Activated CD8-positive, alpha-beta memory T cell treated with anti-CD3 and anti-CD28 coated beads for 36 hours (primary cell): ENCODE data around the gene TXNDC11. TPM values are rescaled to one million over a fixed set of nuclear protein-coding genes. Genes with fewer than 3 reads are reported as not detected.

ENCODE experiments used
- CTCF ChIA-PET: fragments of 350-600 bp; sonication (Branson Sonifier 250); formaldehyde crosslinking; loops from one replicate; lab custom pipeline; 2021; ENCODE audit warnings: antibody characterized with exemption; lab: Charles Lee
- POLR2A ChIA-PET: fragments of 350-600 bp; sonication (Branson Sonifier 250); formaldehyde crosslinking; loops from one replicate; lab custom pipeline; 2021; ENCODE audit warnings: antibody characterized with exemption; lab: Charles Lee
- total RNA-seq, 2 experiments: library from RNA; stranded (reverse); gene quantifications; one replicate each; pipeline ENCODE4 v1.2.3, GENCODE V29; 2021

TXNDC11 gene
- total RNA-seq, 2 experiments from 2014 or later, result 32.1 to 36.1 TPM

- POLR2A ChIA-PET, result interaction anchor here (0.7 kb wide), 1 partner anchor 96 kb away, joined by 8 read pairs; no protein-coding TSS in a partner anchor
- CTCF ChIA-PET, result no interaction called here
Observed at GRCh38 chr16:11759163-11759834, 16.6 kb upstream of the TXNDC11 start.

- ChIA-PET CTCF (interaction anchor here (0.5 kb wide), 1 partner anchor 108 kb away, joined by 3 read pairs; no protein-coding TSS in a partner anchor), POLR2A (no interaction called here)
Observed at GRCh38 chr16:11757671-11758545, 15.3 kb upstream of the TXNDC11 start.

GRCh38 chr16:11756248-11756647 is 13.6 kb upstream of the TXNDC11 start:
- POLR2A ChIA-PET, result no interaction called here
- CTCF ChIA-PET, result no interaction called here

GRCh38 chr16:11755022-11755760 is 12.5 kb upstream of the TXNDC11 start:
- ChIA-PET CTCF (interaction anchor here (0.7 kb wide), 1 partner anchor 287 kb away, joined by 3 read pairs; no protein-coding TSS in a partner anchor), POLR2A (no interaction called here)

GRCh38 chr16:11752856-11753255 is 10.2 kb upstream of the TXNDC11 start:
- ChIA-PET CTCF (no interaction called here), POLR2A (no interaction called here)

GRCh38 chr16:11750056-11750455 is 7.4 kb upstream of the TXNDC11 start:
- ChIA-PET CTCF (no interaction called here), POLR2A (no interaction called here)

GRCh38 chr16:11748404-11749254 is 6.0 kb upstream of the TXNDC11 start:
- POLR2A ChIA-PET, result no interaction called here
- CTCF ChIA-PET, result interaction anchor here (0.9 kb wide), 1 partner anchor 49 kb away, joined by 3 read pairs; the partner anchor contains the start of gene ZC3H7A

- ChIA-PET CTCF (interaction anchor here (0.9 kb wide), 1 partner anchor 49 kb away, joined by 3 read pairs; the partner anchor contains the start of gene ZC3H7A), POLR2A (no interaction called here)
Observed at GRCh38 chr16:11747949-11748403, 5.3 kb upstream of the TXNDC11 start.

- CTCF ChIA-PET, result interaction anchor here (0.5 to 3.3 kb wide), 4 partner anchors 16 to 790 kb away, joined by 3 to 19 read pairs (median 4); partner anchors contain the start of gene ZC3H7A
- POLR2A ChIA-PET, result interaction anchor here (0.7 to 3.9 kb wide), 2 partner anchors 54 to 592 kb away, joined by 3 to 33 read pairs; partner anchors contain the start of gene ZC3H7A
Observed at GRCh38 chr16:11744075-11744470, 1.4 kb upstream of the TXNDC11 start.

DNA sequence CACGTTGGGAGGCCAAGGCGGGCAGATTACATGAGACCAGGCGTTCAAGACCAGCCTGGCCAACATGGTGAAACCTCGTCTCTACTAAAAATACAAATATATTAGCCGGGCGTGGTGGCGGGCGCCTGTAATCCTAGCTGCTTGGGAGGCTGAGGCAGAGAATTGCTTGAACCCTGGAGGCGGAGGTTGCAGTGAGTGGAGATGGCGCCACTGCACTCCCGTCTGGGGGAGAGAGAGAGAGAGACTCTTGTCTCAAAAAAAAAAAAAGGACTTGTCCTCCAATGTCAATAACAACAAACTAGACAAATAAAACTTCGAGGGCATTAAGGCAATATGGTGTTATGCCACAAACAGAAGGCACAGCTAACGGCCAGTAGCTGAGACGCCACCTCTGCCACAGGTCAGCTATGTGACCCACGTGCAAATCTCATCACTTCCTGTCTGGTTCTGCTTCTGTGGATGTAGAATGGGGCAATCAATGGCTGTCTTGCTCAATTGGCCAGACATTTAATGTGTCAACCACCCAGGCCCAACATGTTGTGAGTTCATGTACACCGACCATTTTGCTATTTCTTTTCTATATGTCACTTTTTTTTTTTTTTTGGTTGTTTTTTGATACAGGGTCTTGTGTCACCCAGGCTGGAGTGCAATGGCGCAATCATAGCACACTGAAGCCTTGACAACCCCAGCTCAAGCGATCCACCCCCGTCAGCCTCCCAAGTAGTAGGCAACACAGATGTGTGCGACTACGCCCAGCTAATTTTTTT is 834 bp upstream of the TXNDC11 start:
- CTCF ChIA-PET, result interaction anchor here (0.6 to 3.3 kb wide), 4 partner anchors 17 to 790 kb away, joined by 3 to 19 read pairs (median 3); partner anchors contain the start of gene ZC3H7A
- POLR2A ChIA-PET, result interaction anchor here (0.7 to 3.9 kb wide), 6 partner anchors 7 to 592 kb away, joined by 3 to 33 read pairs (median 4); partner anchors contain the start of genes RSL1D1, SOCS1 and ZC3H7A

DNA sequence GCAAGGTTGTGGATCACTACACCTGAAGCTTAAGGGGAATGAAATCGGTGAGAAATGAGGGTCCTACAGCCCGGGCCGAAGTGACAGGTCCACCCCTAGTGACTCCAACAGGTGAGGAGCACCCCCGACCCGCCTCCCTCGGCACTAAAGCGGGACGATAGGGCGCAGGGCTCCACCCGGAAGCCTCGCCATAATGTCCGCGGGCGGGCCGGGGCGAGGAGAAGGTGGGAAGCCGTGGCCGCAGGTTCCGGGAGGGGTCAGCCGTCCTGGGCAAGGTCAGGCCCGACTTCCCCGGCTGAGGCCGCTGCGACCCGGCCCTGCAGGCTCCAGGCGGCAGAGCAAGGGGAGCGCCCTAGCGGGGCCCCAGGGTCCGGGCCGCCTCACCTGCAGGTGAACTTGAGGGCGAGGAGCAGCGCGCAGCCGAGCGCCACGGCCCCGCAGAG is 543 bp downstream of the TXNDC11 start:
- POLR2A ChIA-PET, result interaction anchor here (0.7 to 3.9 kb wide), 7 partner anchors 11 to 487 kb away, joined by 3 to 33 read pairs (median 3); partner anchors contain the start of genes GSPT1, RSL1D1, SOCS1 and ZC3H7A
- CTCF ChIA-PET, result interaction anchor here (3.3 kb wide), 1 partner anchor 55 kb away, joined by 19 read pairs; the partner anchor contains the start of gene ZC3H7A

- CTCF ChIA-PET, result no interaction called here
- POLR2A ChIA-PET, result no interaction called here
Observed at GRCh38 chr16:11740567-11740966, 2.1 kb downstream of the TXNDC11 start.

DNA sequence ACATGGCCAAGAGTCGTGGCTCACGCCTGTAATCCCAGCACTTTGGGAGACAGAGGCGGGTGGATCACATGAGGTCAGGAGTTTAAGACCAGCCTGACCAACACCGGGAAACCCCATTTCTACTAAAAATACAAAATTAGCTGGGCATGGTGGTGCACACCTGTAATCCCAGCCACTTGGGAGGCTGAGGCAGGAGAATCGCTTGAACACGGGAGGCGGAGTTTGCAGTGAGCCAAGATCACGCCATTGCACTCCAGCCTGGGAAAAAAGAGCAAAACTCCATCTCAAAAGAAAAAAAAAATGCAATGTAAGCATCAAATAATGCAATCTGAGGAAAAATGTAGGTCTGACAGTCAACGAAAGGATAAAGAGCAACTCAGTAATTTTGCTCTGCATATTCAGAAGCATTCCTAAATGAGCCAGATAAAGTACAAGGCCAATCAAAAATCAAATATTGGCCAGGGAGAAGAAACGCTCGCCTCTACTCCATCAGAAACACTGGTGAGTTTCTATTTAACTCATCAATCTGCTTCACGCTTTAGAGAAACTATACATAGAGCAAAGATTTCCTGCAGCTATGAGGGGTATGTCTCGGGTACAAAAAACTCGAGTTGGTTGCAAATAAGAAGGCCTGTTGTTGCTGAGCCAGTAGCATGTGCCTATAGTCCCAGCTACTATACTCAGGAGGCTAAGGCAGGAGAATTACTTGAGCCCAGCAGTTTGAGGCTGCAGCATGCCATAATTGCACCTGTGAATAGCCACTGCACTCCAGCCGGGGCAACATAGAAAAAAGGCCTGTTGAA is 3.7 kb downstream of the TXNDC11 start:
- CTCF ChIA-PET, result interaction anchor here (0.5 to 1.2 kb wide), 2 partner anchors 74 to 123 kb away, joined by 3 read pairs; no protein-coding TSS in a partner anchor
- POLR2A ChIA-PET, result interaction anchor here (0.9 kb wide), 1 partner anchor 59 kb away, joined by 3 read pairs; no protein-coding TSS in a partner anchor

- ChIA-PET POLR2A (no interaction called here), CTCF (no interaction called here)
Observed at GRCh38 chr16:11737713-11738112, 4.9 kb downstream of the TXNDC11 start.

DNA sequence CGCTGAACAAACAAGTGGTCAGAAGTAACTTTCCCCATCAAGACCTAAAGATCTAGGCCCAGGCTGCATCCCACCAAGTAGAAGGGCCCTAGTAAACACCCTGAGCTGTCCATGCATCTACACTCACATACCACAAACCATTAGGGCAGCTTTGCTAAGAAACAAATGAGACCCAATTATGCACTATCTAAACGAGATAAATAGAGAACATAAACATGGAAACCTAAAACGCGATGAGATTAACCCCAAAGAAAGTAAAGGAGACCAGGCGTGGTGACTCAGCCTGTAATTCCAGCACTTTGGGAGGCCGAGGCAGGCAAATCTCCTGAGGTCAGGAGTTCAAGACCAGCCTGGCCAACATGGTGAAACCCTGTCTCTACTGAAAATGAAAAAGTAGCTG is 5.8 kb downstream of the TXNDC11 start:
- CTCF ChIA-PET, result interaction anchor here (1.6 kb wide), 1 partner anchor 60 kb away, joined by 4 read pairs; the partner anchor contains the start of gene ZC3H7A
- POLR2A ChIA-PET, result no interaction called here

DNA sequence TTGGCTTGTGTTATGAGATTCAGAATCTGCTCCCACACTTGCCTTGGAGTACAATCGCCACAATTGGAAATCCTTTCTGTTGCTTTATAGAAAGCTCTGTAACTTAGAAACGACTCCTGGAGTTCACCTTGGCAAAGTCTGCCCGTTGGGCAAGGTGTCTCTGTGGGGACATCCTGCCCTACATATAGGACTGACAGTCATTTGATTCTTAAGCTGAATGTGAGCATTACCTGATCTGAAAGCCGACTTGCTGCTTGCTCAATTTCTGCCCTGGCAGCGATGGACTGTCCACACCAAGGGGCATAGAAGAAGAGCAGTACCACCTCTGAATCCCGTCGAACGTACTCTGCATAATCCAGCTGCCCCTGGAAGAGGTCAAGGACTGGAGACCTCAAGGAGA is 6.9 kb downstream of the TXNDC11 start:
- CTCF ChIA-PET, result interaction anchor here (1.6 kb wide), 1 partner anchor 61 kb away, joined by 4 read pairs; the partner anchor contains the start of gene ZC3H7A
- POLR2A ChIA-PET, result no interaction called here
